Measurements from ENCODE around the gene SERPINB4.

Gene SERPINB4

DNA sequence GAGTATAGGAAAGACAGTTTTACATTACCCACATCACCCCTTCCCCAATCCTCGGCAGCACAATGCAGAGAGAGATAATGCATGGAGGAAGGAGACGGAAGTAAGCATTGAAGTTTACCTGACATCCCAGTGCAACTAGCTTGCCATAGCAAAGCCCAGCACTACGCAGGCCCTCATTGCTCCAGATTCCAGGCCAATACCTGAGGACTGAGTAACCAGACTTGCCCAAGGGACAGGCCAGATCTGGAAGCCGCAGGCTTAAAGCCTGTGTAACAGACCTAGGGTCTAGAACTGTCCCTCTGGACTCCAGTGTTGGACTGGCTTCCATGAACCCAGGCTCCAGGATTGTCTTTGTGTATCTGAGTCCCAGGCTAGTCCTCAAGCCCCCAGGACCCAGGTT, 17.6 kb downstream of the SERPINB4 start:
- no peak for DNase-seq

GRCh38 chr18:63624863-63625262, 19.2 kb downstream of the SERPINB4 start:
- no peak for DNase-seq

- DNase-seq, result peak; percentile 56
These were observed 24.4 kb downstream of the SERPINB4 start for GRCh38 chr18:63619661-63620060.

GRCh38 chr18:63617915-63618234, 26.2 kb downstream of the SERPINB4 start:
- DNase-seq, result no peak

DNA sequence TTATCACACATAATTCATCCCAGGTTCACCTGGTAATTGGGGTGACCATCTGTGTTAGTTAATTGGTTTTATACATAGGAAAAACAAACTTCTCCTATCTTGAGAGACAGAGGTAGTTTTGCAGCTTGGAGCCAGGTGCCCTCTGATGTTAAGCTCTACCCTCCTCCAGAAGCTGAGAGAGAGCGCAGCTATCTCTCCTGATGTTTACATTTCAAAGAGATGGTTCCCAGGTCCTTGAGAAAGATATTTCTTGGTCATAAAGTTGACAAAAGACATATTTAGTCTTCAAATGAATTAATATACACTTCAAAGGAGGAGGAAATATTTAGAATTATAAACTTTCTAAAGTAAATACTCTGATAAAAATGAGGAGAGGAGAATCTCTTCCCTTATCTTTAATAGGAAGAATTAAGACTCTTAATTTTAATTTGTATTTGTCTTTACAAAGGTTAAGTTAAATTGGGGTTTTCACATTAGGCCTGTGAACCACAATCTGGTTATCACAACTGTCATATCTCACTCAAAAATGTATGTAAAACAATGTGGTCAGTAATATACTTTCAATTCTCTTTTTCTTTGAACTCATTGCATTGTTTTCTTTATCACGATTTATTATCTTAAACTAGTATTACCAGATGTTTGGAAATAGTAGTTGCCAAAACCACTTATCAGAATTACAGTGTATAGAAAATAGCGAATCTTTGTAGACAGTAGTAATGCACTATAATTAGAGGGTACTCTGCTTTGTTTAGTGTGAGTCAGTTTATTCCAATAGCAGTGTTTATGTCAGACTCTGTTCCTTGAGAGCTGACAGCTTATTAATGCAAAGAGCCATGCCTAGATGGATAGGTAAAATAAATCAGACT, 26.8 kb downstream of the SERPINB4 start:
- peak; percentile 99 for DNase-seq

DNA sequence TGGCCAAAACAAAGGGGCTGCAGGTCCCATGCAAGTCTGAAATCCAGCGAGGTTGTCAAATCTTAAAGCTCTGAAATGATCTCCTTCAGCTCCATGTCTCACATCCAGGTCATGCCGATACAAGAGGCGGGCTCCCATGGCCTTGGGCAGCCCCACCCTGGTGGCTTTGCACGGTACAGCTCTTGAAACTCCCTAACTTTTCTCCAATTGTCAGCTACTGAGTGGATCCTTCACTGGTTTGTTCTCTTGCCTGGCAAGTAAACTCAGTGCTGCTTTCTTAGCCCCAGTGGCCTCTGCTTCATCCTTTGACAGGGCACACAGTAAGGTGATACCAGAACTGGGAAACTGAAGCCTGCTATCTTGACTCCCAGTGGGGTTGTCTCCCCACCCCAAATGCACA, 30.6 kb downstream of the SERPINB4 start:
- DNase-seq, result no peak

DNA sequence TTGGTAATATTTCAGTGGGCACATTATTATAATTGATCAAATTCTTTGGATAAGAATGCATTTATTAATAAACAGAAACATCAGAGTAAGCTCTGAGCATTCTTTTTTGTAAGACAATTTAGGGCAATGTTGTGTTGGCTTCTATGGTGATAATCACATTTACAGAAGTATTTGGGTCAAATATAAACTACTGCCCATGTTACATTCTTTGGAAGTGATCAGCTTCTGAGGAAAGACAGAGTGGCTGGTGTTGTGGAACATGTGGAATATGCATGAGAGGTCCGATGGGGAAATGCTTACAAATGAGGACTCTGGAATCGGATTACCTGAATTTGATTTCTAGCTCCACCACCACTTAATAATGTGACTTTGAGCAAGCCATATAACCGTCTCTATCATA, 37.5 kb downstream of the SERPINB4 start:
- no peak for DNase-seq

DNA sequence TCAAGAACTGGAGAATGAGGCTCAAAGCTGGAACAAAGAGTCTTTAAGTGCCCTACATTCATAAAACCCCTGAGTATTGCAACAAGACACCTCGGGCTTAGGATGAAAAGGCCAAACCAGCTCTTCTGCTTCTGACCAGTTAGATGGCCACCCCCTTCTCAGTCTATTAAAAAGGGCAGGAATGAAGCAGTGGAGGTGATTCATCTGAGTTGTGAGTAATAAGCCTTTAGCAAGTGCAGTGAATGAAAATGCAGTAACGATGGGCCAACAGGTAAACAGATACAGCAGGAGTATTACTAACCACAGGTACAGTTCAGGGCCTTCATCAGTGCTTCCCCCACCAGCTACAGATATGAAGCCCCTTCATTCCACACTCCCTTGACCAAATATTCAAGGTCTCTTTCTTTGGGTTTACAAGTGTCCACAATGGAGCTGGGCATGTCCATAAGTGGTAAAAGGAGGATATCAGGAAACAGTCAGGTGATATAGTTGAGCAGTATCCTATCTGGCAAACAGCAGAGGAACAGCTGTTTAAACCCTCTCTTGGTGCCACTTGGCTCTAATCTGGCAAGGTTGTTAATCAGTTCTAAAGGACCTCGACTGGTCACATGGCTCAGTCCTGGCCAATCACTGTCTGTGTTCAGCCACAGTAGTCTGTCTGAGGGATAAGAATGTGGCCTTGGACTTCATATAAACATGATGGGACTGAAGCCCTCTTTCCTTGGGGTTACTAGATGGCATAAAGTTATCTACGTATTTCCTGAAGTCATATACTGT, 39.1 kb downstream of the SERPINB4 start:
- DNase-seq, result no peak

DNA sequence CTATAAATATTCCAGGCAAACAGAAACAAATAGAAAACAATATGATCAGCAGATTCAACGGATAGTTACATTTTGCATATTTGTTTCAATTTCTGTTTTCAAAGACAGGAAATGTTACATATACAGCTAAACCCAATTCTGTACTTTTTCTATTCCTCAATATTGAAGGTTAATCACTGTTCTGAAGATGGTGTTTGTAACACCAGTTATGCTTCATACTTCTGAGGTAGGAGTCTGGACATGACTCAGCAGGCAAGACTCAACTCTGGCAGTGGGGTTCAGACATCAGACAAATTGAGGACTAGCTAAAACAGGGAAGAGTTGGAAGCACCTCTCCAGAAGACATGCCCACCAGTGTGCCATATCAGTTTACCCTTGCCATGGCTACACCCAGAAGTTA, 40.3 kb downstream of the SERPINB4 start:
- DNase-seq, result no peak

- no peak for DNase-seq
These were observed 40.7 kb downstream of the SERPINB4 start for GRCh38 chr18:63603355-63603754.

- no peak for DNase-seq
These were observed 47.1 kb downstream of the SERPINB4 start for GRCh38 chr18:63596964-63597363.

DNA sequence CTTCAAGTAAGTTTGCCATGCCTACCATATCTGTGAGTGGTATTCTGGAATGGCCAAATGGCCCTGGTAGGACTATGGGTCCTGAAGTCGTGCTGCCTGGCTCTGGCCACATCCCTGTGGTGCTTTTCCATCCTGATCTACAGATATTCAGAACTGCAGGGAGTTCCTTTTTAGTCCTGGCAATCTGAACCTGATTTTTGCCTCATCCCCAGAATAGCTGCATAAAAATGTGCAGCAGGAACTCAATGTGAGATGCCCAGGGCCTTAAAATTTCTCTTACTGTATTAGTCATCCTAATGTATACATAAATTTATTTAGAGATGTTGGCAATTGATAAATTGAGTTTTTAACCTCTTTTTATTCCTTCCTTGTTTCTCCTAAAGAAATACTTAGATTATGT, 51.6 kb downstream of the SERPINB4 start:
- no peak for DNase-seq

DNA sequence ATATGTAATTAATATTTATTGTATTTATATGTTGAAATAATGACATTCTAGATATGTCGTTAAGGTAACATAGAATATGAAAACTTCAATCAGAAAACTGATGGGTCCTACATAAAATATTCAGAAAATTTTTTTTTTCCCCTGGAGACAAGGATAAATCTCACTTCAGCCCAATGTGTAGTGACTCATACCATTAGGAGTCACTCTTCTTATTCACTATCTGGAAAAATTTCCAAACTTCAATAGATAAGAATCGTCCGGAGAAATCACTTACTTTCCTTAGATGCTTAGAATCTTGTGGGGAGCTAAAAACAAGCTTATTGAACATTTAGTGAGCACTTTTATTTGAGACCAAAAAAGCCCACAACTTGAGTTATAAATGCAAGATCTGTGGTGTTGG, 52.3 kb downstream of the SERPINB4 start:
- DNase-seq, result no peak

- no peak for DNase-seq
These were observed 52.9 kb downstream of the SERPINB4 start for GRCh38 chr18:63590966-63591695.

- DNase-seq, result no peak
These were observed 53.7 kb downstream of the SERPINB4 start for GRCh38 chr18:63590373-63590772.

DNA sequence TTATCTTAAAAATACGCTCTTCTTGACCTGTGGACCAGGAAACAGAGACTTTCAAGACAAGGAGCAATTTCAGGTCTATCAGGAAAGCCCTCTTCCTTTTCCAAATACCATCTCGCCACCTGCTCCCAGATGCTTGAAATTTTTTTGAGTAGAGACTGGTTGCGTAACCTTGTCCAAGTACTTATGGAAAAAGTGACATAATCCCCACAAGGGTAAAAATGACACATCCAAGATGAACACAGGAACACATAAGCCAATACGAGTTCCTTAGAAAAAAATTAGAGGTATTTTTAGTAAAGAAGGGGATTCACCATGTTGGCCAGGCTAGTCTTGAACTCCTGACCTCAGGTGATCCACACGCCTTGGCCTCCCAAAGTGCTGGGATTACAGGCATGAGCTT, 55.1 kb downstream of the SERPINB4 start:
- no peak for DNase-seq
